ENCODE data around the gene ADAMTS2. TPM values are rescaled to one million over a fixed set of nuclear protein-coding genes. Genes with fewer than 3 reads are reported as not detected.

The ADAMTS2 gene
- total RNA-seq, 1 donor from 2014 or later: 18.8 TPM

- Histone ChIP-seq H2AFZ (ENCODE audit: low read depth, low read length) (no peak overlapping the region), H3K9ac (ENCODE audit: low read length) (no peak overlapping the region), H3K36me3 (ENCODE audit: insufficient read depth, low read length) (no peaks in the 10 kb centered on the region), H3K9me3 (ENCODE audit: insufficient read depth, low read depth, low read length) (no peaks in the 10 kb centered on the region), H3K27ac (ENCODE audit: low read depth, low read length) (no peak overlapping the region), H3K27me3 (ENCODE audit: insufficient read depth, low read length) (no peaks in the 10 kb centered on the region), H3K4me1 (ENCODE audit: insufficient read depth, low read length) (peaks cover 5% of the 10 kb centered on the region), H3K4me3 (ENCODE audit: insufficient read depth, low read depth, low read length) (no peak overlapping the region), H3K4me2 (ENCODE audit: low read length) (no peak overlapping the region), H3K79me2 (ENCODE audit: insufficient read depth, low read length) (no peaks in the 10 kb centered on the region), H4K20me1 (ENCODE audit: insufficient read depth, low read length) (no peaks in the 10 kb centered on the region)
- H3K4me1 Mint-ChIP-seq (ENCODE audit: low read depth, unreplicated experiment): peaks cover 11% of the 10 kb centered on the region
- TF ChIP-seq EZH2 (IDR thresholded peaks at IDR 0.05; ENCODE audit: insufficient read depth, low read length) (no peak), CTCF (IDR thresholded peaks at IDR 0.05; ENCODE audit: insufficient read depth, low read depth, low read length) (no peak)
- H3K36me3 Mint-ChIP-seq (ENCODE audit: low read depth, unreplicated experiment): peaks cover 6% of the 10 kb centered on the region
- no peak overlapping the region for H3K4me3 Mint-ChIP-seq (ENCODE audit: unreplicated experiment)
- FAIRE-seq (no peak), DNase-seq (ENCODE audit: low read depth) (no peak)
- H3K27ac Mint-ChIP-seq (ENCODE audit: unreplicated experiment): no peak overlapping the region
- H3K9me3 Mint-ChIP-seq (ENCODE audit: unreplicated experiment): peaks cover 8% of the 10 kb centered on the region
- peaks cover 23% of the 10 kb centered on the region for H3K27me3 Mint-ChIP-seq (ENCODE audit: low read depth, unreplicated experiment)
These were observed 27.6 kb downstream of the ADAMTS2 start for GRCh38 chr5:179317411-179318220.

- H3K27ac ChIP-seq (ENCODE audit: low read depth, low read length): no peak overlapping the region
- no peak overlapping the region for H3K4me3 ChIP-seq (ENCODE audit: insufficient read depth, low read depth, low read length)
- TF ChIP-seq EZH2 (IDR thresholded peaks at IDR 0.05; ENCODE audit: insufficient read depth, low read length): no peak
- H4K20me1 ChIP-seq (ENCODE audit: insufficient read depth, low read length): no peaks in the 10 kb centered on the region
- H3K27me3 ChIP-seq (ENCODE audit: insufficient read depth, low read length): no peaks in the 10 kb centered on the region
- H3K9me3 ChIP-seq (ENCODE audit: insufficient read depth, low read depth, low read length): no peaks in the 10 kb centered on the region
- H3K4me3 Mint-ChIP-seq (ENCODE audit: unreplicated experiment): no peak overlapping the region
- H3K36me3 ChIP-seq (ENCODE audit: insufficient read depth, low read length): no peaks in the 10 kb centered on the region
- no peaks in the 10 kb centered on the region for H3K79me2 ChIP-seq (ENCODE audit: insufficient read depth, low read length)
- peaks cover 5% of the 10 kb centered on the region for H3K4me1 ChIP-seq (ENCODE audit: insufficient read depth, low read length)
- no peak for FAIRE-seq
- no peak overlapping the region for H3K27ac Mint-ChIP-seq (ENCODE audit: unreplicated experiment)
- peaks cover 15% of the 10 kb centered on the region for H3K9me3 Mint-ChIP-seq (ENCODE audit: unreplicated experiment)
- H3K9ac ChIP-seq (ENCODE audit: low read length): no peak overlapping the region
- no peak for DNase-seq (ENCODE audit: low read depth)
- no peak overlapping the region for H3K4me2 ChIP-seq (ENCODE audit: low read length)
- H3K27me3 Mint-ChIP-seq (ENCODE audit: low read depth, unreplicated experiment): peaks cover 20% of the 10 kb centered on the region
- peaks cover 6% of the 10 kb centered on the region for H3K36me3 Mint-ChIP-seq (ENCODE audit: low read depth, unreplicated experiment)
- H3K4me1 Mint-ChIP-seq (ENCODE audit: low read depth, unreplicated experiment): peaks cover 11% of the 10 kb centered on the region
- no peak overlapping the region for H2AFZ ChIP-seq (ENCODE audit: low read depth, low read length)
These were observed 28.3 kb downstream of the ADAMTS2 start for GRCh38 chr5:179316982-179317381.

GRCh38 chr5:179316111-179316551 is 29.1 kb downstream of the ADAMTS2 start:
- peaks cover 19% of the 10 kb centered on the region for H3K9me3 Mint-ChIP-seq (ENCODE audit: unreplicated experiment)

More at GRCh38 chr5:179316111-179316551, 29.1 kb downstream of the ADAMTS2 start:
- Mint-ChIP-seq H3K36me3 (ENCODE audit: low read depth, unreplicated experiment) (peaks cover 6% of the 10 kb centered on the region), H3K27me3 (ENCODE audit: low read depth, unreplicated experiment) (peaks cover 15% of the 10 kb centered on the region), H3K27ac (ENCODE audit: unreplicated experiment) (no peak overlapping the region), H3K4me3 (ENCODE audit: unreplicated experiment) (no peak overlapping the region), H3K4me1 (ENCODE audit: low read depth, unreplicated experiment) (peaks cover 11% of the 10 kb centered on the region)
- Histone ChIP-seq H2AFZ (ENCODE audit: low read depth, low read length) (no peak overlapping the region), H3K4me2 (ENCODE audit: low read length) (no peak overlapping the region), H3K9me3 (ENCODE audit: insufficient read depth, low read depth, low read length) (no peaks in the 10 kb centered on the region), H3K27ac (ENCODE audit: low read depth, low read length) (no peak overlapping the region), H3K4me3 (ENCODE audit: insufficient read depth, low read depth, low read length) (no peak overlapping the region), H4K20me1 (ENCODE audit: insufficient read depth, low read length) (no peaks in the 10 kb centered on the region), H3K36me3 (ENCODE audit: insufficient read depth, low read length) (no peaks in the 10 kb centered on the region), H3K27me3 (ENCODE audit: insufficient read depth, low read length) (no peaks in the 10 kb centered on the region), H3K79me2 (ENCODE audit: insufficient read depth, low read length) (no peaks in the 10 kb centered on the region), H3K4me1 (ENCODE audit: insufficient read depth, low read length) (peaks cover 5% of the 10 kb centered on the region), H3K9ac (ENCODE audit: low read length) (no peak overlapping the region)
- FAIRE-seq (no peak), DNase-seq (ENCODE audit: low read depth) (no peak)
- TF ChIP-seq CTCF (IDR thresholded peaks at IDR 0.05; ENCODE audit: insufficient read depth, low read depth, low read length) (no peak), EZH2 (IDR thresholded peaks at IDR 0.05; ENCODE audit: insufficient read depth, low read length) (no peak)

Measured in astrocyte (in vitro differentiated cells and primary cell).